Epithelial cell of esophagus (primary cell): ENCODE results near the gene PDIA3.

Experiments used
- DNase-seq: peaks from one replicate; pipeline ENCODE4 v3.0.0; 2010; ENCODE audit warnings: low read depth
- H3K4me3 ChIP-seq: 2 replicates; pipeline ENCODE4 v1.5.1; 2011; ENCODE audit warnings: mild to moderate bottlenecking, low read length, control low read depth
- CTCF ChIP-seq: IDR thresholded peaks from 2 replicates; pipeline ENCODE4 v1.5.1; 2011; ENCODE audit warnings: low read depth, mild to moderate bottlenecking, low read length, control low read depth, inconsistent platforms; ENCODE audit not compliant: insufficient read depth; ENCODE audit errors: missing control alignments

The PDIA3 gene

GRCh38 chr15:43748376-43748775, 2.1 kb downstream of the PDIA3 start:
- DNase-seq = peak; percentile 27
- no peak overlapping the region for H3K4me3 ChIP-seq
- no peak for TF ChIP-seq CTCF

- DNase-seq = no peak
- no peak for TF ChIP-seq CTCF
- H3K4me3 ChIP-seq = no peak overlapping the region
Measured at GRCh38 chr15:43749690-43750345, 3.6 kb downstream of the PDIA3 start.

- no peak for DNase-seq
- TF ChIP-seq CTCF = no peak
Measured at GRCh38 chr15:43751885-43752284, 5.6 kb downstream of the PDIA3 start.

GRCh38 chr15:43762824-43763223, 16.6 kb downstream of the PDIA3 start:
- no peak for TF ChIP-seq CTCF
- no peak overlapping the region for H3K4me3 ChIP-seq
- no peak for DNase-seq

More at GRCh38 chr15:43751885-43752284, 5.6 kb downstream of the PDIA3 start:
- H3K4me3 ChIP-seq = no peak overlapping the region

- no peak for TF ChIP-seq CTCF
- no peak for DNase-seq
- H3K4me3 ChIP-seq = no peak overlapping the region
Measured at GRCh38 chr15:43763819-43764446, 17.7 kb downstream of the PDIA3 start.

GRCh38 chr15:43769584-43770228, 23.5 kb downstream of the PDIA3 start:
- peak; percentile 67 for DNase-seq
- H3K4me3 ChIP-seq = no peak overlapping the region
- peak; percentile 90 for TF ChIP-seq CTCF
